Activated CD4-positive, alpha-beta T cell treated with anti-CD3 and anti-CD28 coated beads, Interleukin-2, amount 50 U/mL, for 48 hours (primary cell): ENCODE measurements around the gene EHMT1.
"Not testable (repeated sequence)": the region's sequence is repeated elsewhere in the genome, so short reads cannot be mapped to it uniquely, and the experiment has no call there.

ENCODE experiments used
- DNase-seq, 2 experiments: peaks; one replicate each; pipeline ENCODE4 v3.0.0-alpha.2; 2020

EHMT1 gene

DNA sequence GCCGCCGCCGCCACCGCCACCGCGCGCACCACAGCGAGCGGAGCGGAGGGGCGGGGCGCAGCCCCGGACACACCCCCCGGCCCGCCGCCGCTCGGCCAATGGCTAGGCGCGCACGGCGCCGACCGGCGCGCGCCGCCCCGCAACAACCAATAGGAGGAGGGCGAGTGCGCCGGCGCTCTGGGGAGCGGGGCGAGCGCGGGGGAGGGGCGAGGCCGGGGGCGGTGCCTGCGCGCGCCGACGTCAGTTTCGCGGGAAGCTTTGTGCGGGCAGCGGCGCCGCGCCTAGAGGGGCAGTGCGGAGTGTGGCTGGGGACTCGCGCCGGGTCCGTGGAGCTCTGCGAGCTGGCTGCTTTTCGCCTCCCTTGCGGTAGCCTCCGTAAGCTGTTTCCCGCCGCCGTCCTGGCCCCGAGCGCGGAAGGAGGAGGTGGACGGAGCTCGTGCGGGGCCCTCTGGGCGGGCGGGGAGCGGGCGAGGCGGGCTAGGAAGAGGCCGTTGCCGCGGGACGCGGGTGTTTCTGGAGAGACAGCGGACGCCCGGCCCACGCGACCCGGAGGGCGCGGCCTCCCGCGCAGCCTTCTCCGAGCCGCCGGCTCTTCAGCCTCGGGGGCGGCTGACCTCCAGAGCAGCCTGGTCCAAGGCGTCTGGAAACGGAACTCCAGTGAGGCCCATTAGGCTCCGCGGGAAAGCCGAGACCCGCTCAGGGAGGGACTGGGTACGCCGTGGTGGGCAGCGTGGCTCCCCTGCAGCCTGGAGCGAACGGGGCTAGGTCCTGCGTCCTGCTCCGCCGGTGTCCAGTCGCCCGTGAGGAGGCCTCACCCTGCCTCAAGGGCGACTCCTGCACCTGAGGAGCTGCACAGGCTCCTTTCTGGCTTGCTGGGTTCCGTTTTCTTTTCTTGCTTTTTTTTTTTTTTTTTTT lies 28.1 kb upstream of the EHMT1 start, which contains the start of gene ZMYND19:
Gene ZMYND19 (minus strand): TSS at position 44 of the 915 bp plus-strand sequence. CDS start 249 bp downstream, outside the sequence.
- DNase-seq: peak; percentile 88

DNA sequence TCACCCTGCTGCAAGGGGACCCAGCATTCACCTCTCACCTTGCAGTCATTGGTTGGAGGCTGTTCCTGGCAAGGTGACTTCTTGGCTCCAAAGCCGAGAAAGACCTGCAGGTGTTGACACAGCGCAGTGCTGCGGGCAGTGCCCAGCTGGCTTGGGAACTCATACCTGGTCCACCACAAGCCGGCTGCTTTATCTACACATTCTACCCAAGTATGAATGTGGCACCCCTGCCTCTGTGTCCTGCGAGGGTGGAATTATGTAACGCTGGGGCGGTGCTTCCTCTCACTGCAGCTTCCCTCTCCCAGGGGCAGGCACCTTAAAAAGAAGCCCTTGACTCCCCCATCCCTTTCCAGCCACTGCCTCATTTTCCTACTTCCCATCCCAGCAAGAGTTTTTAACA lies 26.0 kb upstream of the EHMT1 start:
- DNase-seq: no peak

DNA sequence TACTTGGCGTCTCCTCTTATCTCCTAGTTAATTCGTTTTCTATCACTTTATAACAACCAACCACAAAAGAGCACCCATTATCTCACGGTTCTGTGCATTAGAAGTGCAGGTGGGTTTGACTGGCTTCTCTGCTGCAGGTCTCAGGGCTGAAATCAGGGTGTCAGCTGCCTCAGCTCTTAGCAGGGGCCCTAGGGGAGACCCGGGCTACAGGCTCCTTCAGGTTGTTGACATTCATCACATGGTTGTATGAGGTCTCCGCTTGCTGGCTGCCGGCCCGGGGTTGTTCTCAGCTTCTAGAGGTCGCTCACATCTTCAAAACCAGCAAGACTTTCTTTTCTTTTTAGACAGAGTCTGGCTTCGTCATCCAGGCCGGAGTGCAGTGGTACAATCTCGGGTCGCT lies 25.6 kb upstream of the EHMT1 start:
- no peak for DNase-seq

DNA sequence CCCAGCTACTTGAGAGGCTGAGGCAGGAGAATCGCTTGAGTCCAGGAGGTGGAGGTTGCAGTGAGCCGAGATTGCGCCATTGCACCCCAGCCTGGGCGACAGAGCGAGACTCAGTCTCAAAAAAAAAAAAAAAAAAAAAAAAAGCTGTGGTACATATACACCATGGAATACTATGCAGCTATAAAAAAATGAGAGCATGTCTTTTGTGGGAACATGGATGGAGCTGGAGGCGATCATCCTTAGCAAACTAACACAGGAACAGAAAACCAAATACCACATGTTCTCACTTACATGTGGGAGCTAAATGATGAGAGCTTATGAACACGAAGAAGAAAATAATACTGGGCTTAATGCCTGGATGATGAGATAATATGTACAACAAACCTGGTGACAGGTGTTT lies 22.2 kb upstream of the EHMT1 start:
- DNase-seq: not testable (repeated sequence)

DNA sequence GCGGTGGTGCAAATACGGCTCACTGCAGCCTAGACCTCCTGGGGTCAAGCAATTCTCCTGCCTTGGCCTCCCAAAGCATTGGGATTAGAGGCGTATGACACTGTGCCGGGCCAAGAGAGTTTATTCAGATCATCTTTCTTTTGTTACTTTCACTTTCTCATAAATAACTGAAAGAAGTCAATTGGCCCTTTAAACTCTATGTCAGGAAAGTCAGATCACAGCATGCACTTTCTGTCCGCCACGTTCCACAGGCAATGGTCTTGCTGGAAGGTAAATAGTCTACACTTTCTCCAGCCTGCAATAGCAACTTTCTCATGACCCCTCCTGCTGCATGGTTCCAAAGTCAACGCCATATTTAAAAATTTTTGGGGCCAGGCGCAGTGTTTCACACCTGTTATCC lies 19.9 kb upstream of the EHMT1 start:
- no peak for DNase-seq

DNA sequence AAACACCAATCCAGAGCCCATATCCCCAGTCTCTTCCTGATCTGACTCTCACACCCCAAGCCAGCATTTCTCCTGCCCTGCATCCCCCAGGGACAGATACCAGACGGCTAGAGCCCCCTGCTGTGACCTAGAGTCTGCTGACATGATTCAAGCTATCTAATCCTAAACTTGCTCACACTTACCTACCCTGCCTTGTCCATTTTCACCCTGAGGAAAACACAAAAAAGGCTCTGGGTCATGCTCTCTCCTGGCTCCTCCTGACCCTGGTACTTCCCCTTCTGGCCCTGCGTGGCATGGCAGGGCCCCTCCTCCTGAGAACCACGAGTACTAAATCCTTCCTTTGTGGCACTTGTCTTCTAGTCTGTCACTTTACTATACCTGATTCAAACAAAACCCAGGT lies 16.1 kb upstream of the EHMT1 start:
- DNase-seq: no peak

DNA sequence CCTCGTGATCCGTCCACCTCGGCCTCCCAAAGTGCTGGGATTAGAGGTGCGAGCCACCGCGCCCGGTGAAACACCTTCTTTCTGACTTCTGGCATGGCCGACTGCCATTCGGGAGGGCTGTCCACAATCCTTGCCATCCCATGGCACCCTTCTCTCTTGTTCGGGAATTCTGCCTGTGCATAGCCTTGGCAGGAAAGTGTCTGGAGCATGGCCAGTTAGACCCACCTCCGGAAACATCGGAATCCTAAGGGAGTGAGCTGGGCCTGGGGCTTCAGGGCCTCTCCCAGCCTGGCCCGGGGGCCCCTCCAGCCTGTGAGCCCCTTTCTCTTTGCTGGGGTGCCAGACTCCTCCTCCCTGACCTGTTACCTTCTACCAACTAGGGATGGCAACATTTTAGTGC lies 14.9 kb upstream of the EHMT1 start:
- DNase-seq: no peak

DNA sequence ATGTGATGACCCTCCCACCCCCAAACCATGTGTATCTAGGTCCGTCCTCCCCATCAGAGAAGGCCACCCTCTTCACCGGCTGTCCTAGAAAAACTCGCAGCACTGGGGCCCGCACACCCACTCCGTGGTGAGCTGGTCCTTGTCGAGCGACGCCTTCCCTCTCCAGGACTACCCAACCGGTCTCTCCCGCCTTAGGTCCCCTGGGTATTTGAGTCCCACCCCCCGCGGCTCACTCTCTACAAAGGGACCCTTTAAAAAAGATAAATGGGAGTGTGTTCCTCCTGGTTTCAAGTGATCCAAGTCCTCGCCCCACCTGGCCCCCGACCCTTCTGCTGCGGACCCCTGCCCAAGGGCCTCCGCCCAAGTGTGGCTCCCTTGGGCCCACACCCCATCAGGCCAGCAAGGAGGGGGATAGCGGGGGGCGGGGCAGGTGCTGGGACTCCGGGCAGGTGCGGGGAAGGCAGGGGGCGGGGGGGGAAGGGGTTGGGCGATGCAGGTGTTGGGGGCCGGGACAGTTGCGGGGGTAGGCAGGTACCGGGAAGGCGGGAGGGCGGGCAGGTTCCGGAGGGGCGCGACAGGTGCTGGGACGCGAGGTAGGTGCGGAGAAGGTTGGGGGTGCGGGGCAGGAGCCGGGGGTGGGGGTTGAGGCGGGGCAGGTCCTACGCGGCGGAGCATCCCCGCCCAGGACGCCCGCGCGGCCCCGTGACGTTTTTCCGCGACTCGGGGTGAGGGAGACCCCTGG lies 14.3 kb upstream of the EHMT1 start:
- DNase-seq: no peak

DNA sequence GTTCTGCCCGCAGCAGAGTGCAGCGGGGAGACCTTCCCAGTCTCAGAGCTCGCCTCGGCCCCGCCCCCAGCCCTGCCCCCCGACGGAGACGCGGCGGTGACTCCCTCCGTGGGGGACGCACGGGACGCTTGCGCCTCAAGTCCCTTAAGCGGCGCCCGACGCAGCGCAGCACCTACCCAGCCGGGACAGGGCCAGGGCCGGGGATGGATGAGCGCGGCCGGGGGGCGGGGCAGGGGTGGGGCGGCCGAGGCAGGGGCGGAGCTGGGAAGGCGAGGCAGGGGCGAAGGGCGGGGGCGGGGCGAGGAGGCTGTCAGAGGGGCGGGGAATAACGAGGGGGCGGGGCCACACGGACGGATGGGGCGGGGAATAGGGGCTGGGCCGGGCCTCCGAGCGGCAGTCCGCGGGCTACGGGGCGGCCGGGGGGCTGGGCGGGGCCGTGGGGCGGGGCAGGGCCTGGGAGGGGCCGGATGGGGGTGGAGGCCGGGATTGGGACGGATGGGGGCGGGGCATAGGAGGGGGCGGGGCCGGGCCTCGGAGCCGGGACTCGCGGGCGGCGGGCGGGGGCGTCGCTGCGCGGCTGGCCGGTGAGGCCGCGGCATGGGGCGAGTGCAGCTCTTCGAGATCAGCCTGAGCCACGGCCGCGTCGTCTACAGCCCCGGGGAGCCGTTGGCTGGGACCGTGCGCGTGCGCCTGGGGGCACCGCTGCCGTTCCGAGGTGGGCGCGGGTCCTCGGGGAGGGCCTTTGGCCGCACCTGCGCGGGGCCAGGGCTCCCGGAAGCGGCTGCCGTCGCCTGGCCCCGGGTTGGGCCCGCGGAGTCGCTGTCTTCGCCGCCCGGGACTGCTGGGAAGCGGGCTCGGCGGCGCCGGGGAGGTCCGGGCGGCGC lies 13.4 kb upstream of the EHMT1 start, which contains the start of gene ARRDC1:
Gene ARRDC1 (plus strand): TSS at position 566 of the 884 bp plus-strand sequence. CDS start 32 bp downstream, at position 598.
- peak; percentile 91 to 92 for DNase-seq

DNA sequence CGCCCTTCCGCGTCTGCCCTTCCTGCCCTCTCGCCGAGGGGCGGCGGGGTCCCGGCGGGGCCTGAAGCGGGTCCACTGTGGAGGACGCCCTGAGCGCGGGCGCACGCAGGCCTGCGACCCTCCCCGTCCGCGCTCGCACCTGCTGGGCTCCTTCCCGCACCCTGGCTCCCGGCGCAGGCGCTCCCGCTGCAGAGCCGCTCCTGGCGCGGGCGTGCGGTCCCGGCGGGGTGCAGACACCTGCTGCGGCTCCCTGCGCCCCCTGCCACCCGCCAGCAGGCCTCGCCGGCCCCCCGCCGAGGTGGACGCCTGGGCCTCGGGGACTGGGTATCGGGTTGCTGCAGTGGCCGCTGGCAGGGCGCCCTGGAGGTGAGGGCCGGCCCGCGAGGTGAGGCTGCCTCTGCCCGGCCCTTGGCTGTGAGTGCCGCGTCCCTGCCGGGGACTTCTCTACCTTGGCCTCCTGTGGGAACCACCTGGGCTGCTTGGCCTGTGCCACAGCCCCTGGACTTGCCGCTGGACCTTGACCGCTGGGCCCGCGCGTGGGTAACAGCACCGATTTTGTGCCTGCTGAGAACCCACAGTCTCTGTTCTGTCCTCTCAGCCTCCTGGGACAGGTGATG lies 12.7 kb upstream of the EHMT1 start:
- no peak for DNase-seq

DNA sequence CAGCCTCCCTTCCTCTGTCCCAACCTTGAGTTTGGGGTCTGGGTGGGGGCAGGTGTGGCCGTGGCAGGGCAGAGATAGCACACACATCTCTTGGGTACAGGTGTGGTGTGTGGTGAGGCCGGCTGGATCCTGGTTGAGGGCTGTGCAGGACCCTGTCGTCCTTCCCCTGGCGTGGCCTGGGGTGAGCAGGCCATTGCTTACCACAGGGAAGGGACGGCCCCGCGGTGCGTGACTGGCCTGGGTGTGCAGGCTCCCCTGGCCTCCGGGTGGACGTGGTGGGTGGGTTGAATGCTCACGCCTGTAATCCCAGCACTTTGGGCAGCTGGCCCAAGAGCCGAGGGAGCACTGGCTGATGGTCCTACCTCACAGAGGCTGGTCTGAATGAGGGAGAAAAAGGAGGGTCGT lies 12.1 kb upstream of the EHMT1 start:
- no peak for DNase-seq

DNA sequence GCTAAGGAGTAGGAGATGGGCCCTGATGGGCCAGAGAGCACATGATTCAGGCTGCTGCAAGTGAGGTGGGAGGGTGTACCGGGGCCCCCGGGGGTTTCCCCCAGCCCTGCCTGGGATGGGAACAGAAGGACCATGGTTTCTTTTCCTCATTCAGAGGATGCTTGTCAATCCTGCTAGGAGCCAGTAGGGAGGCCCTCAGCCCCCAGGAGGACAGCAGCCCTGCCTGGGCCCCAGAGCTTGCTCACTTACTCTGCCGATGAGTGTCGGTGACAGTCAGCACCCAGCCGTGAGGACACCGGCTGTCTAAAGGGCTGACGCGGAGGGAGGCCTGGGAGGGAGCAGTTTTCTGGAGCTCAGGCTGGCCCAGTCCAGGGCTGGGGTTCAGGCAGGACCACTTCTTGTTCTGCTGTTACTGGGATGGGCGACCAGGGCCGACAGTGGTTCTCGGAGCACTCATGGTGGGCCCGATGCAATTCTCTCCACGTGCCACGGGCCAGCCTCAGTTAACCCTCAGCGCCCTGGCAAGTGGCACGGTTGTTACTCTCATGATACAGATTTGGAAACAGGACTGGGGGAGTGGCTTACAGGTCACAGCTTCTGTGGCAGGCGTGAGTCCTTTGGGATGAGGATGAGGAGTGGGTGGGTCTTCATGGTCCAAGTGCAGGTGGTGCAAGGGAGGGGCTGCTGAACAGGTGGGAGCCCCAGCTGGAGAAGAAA lies 11.5 kb upstream of the EHMT1 start:
- DNase-seq: no peak

DNA sequence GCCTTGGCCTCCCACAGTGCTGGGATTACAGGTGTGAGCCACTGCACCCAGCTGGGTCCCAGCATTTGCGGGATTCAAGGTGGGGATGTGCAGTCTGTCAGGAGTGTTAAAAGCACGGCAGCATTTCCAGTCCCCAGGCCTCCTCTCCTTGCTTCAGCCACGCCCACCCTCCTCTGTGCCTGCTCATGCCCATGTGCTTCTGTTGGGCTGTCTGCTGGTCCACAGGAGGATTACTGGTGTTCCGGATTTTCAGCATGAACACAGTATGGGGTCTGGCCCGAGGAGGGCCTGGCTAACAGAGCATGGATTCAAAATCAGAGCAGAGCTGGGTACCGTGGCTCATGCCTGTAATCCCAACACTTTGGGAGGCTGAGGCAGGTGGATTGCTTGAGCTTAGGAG lies 7.9 kb upstream of the EHMT1 start:
- DNase-seq: no peak

DNA sequence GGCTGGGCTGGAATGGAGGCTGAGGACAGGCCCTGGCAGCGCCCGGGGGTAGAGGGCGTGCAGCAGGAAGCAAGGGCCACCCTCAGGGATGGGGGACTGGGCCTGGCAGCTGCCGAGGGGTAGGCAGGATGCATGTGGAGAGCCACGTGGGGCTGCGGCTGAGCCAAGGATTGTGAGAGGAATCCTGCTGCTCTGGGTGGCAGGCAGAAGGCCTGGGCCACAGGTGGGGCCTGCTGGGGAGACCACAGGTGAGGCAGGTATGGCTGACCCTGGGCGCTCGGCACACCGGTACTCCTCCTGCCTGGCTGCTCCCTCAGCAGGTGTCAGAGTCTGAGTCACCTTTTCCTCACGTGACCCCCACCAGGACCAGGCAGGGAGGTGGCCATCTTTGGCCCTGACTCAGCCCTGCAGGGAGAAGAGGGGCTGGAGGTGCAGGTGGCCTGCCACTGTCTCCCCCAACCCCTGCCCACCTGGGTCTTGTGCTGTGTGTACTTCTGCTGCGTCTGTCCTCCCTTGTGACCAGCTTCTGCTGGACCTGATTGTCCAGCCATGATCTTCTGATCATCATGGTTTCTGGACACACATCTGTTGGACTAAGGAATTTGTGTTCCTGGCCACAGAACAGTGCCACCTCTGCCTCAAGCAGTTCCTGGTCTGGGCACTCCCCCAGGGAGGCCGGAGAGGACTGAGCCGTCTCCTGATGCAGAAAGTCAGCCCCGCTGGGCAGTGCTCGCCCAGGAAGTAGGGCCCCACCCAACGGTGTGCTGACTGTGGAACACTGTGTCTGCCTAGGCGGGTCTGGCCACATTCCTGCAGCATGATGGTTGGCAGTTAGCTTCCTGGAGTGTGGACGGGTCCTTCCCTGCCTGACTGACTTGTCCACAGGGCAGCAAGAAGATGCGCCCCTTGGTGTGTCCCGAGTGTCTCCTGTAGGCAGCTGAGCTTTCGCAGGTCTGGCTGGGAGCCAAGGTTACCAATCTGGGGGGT lies 6.9 kb upstream of the EHMT1 start:
- peak in 1 of 2 experiments; percentile 44 for DNase-seq

DNA sequence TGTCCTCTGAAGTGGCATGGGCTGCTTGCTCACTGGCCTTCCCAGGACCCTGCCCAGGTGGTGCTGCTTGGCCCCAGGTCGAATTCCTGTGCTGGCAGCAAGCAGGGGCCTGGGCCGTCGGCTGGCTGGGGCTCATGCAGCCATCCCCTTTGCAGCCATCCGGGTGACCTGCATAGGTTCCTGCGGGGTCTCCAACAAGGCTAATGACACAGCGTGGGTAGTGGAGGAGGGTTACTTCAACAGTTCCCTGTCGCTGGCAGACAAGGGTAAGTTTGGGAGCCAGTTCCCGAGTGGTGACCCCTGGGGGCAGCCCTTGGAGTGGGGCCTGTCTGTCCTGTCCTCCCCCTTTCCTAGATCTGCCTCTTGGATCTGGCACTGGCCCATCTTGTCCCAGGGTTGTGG lies 6.1 kb upstream of the EHMT1 start:
- DNase-seq: no peak

DNA sequence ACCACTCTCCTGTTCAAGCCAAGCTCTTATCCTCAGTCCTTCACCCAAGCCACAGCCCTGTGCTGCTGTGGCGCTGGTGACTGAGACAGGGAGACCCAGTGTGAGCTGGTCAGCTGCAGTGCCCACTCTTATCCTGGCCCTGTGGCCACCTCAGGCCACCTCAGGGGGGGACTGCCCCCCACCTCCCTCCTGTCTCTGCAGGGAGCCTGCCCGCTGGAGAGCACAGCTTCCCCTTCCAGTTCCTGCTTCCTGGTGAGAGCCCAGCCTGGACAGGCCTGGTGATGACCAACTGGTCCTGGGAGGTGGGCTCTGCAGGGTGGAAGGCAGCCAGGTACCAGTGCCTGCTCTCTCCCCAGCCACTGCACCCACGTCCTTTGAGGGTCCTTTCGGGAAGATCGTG lies 5.5 kb upstream of the EHMT1 start:
- DNase-seq: no peak

DNA sequence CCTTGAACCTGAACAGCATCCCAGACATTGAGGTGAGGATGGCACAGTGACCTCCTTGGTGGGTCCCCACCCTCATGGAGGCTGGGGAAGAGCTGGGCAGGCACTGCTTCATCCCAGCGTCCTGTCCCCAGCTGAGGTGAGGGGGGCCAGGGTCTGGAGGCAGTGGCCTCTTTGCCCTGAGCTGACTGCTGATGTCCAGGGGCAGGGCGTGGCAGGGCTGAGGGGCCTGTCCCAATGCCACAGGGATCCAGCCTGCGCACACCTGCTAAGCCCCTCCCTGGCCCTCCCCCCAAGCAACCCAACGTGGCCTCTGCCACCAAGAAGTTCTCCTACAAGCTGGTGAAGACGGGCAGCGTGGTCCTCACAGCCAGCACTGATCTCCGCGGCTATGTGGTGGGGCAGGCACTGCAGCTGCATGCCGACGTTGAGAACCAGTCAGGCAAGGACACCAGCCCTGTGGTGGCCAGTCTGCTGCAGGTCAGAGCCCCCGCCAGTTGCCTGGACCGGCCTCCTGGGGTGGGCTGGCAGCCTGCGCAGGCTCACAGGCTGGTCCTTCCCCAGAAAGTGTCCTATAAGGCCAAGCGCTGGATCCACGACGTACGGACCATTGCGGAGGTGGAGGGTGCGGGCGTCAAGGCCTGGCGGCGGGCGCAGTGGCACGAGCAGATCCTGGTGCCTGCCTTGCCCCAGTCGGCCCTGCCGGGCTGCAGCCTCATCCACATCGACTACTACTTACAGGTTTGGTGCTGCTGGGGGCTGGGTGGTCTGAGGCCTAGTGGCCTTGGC lies 4.9 kb upstream of the EHMT1 start:
- DNase-seq: no peak

DNA sequence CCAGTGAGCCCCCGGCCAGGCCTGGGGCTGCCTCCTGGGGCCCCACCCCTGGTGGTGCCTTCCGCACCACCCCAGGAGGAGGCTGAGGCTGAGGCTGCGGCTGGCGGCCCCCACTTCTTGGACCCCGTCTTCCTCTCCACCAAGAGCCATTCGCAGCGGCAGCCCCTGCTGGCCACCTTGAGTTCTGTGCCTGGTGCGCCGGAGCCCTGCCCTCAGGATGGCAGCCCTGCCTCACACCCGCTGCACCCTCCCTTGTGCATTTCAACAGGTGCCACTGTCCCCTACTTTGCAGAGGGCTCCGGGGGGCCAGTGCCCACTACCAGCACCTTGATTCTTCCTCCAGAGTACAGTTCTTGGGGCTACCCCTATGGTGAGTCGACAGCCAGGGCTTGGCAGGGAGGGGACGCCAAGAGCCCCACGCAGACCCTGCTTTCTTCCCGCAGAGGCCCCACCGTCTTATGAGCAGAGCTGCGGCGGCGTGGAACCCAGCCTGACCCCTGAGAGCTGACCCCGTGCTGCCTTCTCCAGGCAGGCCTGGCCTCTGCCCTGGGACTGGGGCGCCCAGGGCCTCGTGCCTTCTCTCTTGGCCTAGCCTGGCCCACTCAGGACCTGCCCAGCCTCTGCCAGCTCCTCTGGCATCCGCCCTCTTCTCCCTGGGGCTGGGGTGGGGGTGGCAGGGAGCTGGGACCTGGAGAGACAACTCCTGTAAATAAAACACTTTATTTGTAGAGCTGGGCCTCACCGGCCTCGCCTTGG lies 4.0 kb upstream of the EHMT1 start:
- no peak for DNase-seq

DNA sequence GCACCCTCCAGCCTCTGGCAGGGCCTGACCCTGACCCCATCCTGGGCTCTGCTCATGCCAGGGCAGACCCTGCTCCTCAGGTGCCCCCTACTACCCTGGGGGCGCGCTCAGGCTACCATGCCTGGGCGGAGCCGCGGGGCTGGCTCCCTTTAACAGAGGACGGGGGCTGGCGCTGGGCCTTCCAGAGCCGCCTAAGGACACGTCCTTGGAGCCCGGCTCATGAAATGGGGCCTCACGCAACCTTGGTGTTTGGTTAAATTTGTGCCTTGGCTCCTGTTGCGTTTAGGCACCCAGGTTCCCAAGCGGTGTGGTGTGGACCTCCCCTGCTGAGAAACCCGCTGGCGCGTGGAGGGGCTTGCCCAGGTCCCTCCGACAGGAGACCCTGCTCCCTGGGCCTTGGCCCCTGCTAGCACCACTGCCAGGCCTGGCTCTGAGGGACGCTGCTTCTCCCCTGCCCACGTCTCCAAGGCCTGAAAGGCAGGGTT lies 3.4 kb upstream of the EHMT1 start:
- DNase-seq: no peak
